GM12878 (cell line): ENCODE results near the gene CTSF. TPM values are rescaled to one million over a fixed set of nuclear protein-coding genes. Genes with fewer than 3 reads are reported as not detected.
A peak's percentile ranks its signal among the peaks of the same experiment; 100 is the strongest.

Experiments used
- ATAC-seq: fragments of 200-7000 bp; cut with Tn5 transposase; 3 replicates; pipeline ENCODE4 v1.9.1; 2020; ENCODE audit warnings: mild to moderate bottlenecking, moderate library complexity
- BruUV-seq: library from RNA; stranded (reverse); fragments of 400-500 nt; replicated peaks from 2 replicates; lab custom pipeline; 2021; lab: Mats Ljungman, UMichigan
- CTCF ChIA-PET: fragments of 300-600 bp; sonication (Branson Sonifier 250); formaldehyde crosslinking; extraction: SDS; loops from one replicate; lab custom pipeline; 2021; ENCODE audit warnings: inconsistent platforms; lab: Yijun Ruan, JAX
- POLR2A ChIA-PET: fragments of 350-600 bp; formaldehyde crosslinking; extraction: SDS; loops from one replicate; lab custom pipeline; 2021; ENCODE audit warnings: inconsistent platforms; lab: Charles Lee
- RAD21 ChIA-PET: fragments of 300-600 bp; sonication (Branson Sonifier 250); formaldehyde crosslinking; loops from one replicate; lab custom pipeline; 2023; ENCODE audit warnings: antibody characterized with exemption; ENCODE audit not compliant: unreplicated experiment; lab: Charles Lee
- SMC1A ChIA-PET: fragments of 300-600 bp; sonication (Branson Sonifier 250); formaldehyde crosslinking; loops from one replicate; lab custom pipeline; 2023; ENCODE audit not compliant: unreplicated experiment, uncharacterized antibody; lab: Charles Lee
- DNase-seq: peaks from one replicate; pipeline ENCODE4 v3.0.0-alpha.2; 2011; ENCODE audit warnings: low read depth, low spot score
- FAIRE-seq: peaks from 3 replicates; lab custom pipeline; 2011; peaks lifted over from hg19 to GRCh38; lab: Jason Lieb, UNC
- H2AFZ ChIP-seq: 2 replicates; pipeline ENCODE4 v1.6.0; 2011; ENCODE audit warnings: low read depth, low read length, control low read depth; ENCODE audit not compliant: control insufficient read depth
- H3K27ac ChIP-seq: 2 replicates; pipeline ENCODE4 v1.5.1; 2011; ENCODE audit warnings: control low read depth; ENCODE audit not compliant: control insufficient read depth, insufficient read depth
- H3K27me3 ChIP-seq, 2 experiments: replicated peaks in 1 of 2; 2 replicates each; pipeline versions ENCODE4 v1.6.0 to v1.6.1; 2011; ENCODE audit warnings: low read length in 1 of 2; ENCODE audit not compliant: control insufficient read depth in 2 of 2, insufficient read depth in 2 of 2
- H3K36me3 ChIP-seq, 2 experiments: 2 replicates each; pipeline ENCODE4 v1.5.1; 2011; ENCODE audit warnings: low read length in 1 of 2; ENCODE audit not compliant: control insufficient read depth in 2 of 2, insufficient read depth in 2 of 2
- H3K4me1 ChIP-seq: 2 replicates; pipeline ENCODE4 v1.6.1; 2011; ENCODE audit warnings: mild to moderate bottlenecking, low read length, moderate library complexity, mixed read lengths; ENCODE audit not compliant: control insufficient read depth, insufficient read depth
- H3K4me2 ChIP-seq: 2 replicates; pipeline ENCODE4 v1.6.0; 2011; ENCODE audit warnings: control low read depth; ENCODE audit not compliant: control insufficient read depth, insufficient read depth
- H3K4me3 ChIP-seq: fragments of 200-600 bp; sonication (generic); 2 replicates; pipeline ENCODE4 v1.5.1; 2016
- H3K79me2 ChIP-seq: 2 replicates; pipeline ENCODE4 v1.6.0; 2011; ENCODE audit warnings: low read length; ENCODE audit not compliant: control insufficient read depth, insufficient read depth
- H3K9ac ChIP-seq: 2 replicates; pipeline ENCODE4 v1.8.0; 2011; ENCODE audit warnings: low read length, control low read depth, mixed read lengths; ENCODE audit not compliant: control insufficient read depth, insufficient read depth
- H3K9me3 ChIP-seq: replicated peaks from 3 replicates; pipeline ENCODE4 v1.5.1; 2011; ENCODE audit warnings: mild to moderate bottlenecking, low read length; ENCODE audit not compliant: control insufficient read depth, insufficient read depth
- H4K20me1 ChIP-seq: 2 replicates; pipeline ENCODE4 v1.6.0; 2011; ENCODE audit not compliant: control insufficient read depth, insufficient read depth
- BMI1 ChIP-seq: fragments of 450-650 bp; IDR thresholded peaks from 2 replicates; pipeline ENCODE4 v1.6.1; 2016; ENCODE audit warnings: mild to moderate bottlenecking, moderate library complexity, borderline replicate concordance
- CREB1 ChIP-seq: IDR thresholded peaks from 2 replicates; pipeline ENCODE4 v1.6.1; 2012; ENCODE audit warnings: low read depth, mild to moderate bottlenecking, inconsistent platforms
- CTCF ChIP-seq, 3 experiments: IDR thresholded peaks in 2 of 3; conservative IDR thresholded peaks in 1 of 3; 2 replicates each; pipeline ENCODE4 v1.5.1; 2011; ENCODE audit warnings: low read depth in 3 of 3, low read length in 3 of 3, mild to moderate bottlenecking in 3 of 3, control low read depth in 2 of 3, moderate library complexity in 2 of 3, inconsistent platforms in 1 of 3, mixed read lengths in 1 of 3; ENCODE audit not compliant: control insufficient read depth in 2 of 3, insufficient read depth in 1 of 3; ENCODE audit errors: extremely low read depth in 1 of 3
- CUX1 ChIP-seq: IDR thresholded peaks from 2 replicates; pipeline ENCODE4 v1.6.1; 2012; ENCODE audit warnings: improper control_type of control experiment, low read depth, low read length; ENCODE audit not compliant: insufficient replicate concordance
- GATAD2B ChIP-seq: fragments of 450-650 bp; conservative IDR thresholded peaks from 2 replicates; pipeline ENCODE4 v1.6.1; 2017; ENCODE audit warnings: low read depth, mild to moderate bottlenecking, moderate library complexity
- HDGF ChIP-seq: fragments of 450-650 bp; IDR thresholded peaks from 2 replicates; pipeline ENCODE4 v1.6.1; 2016; ENCODE audit warnings: antibody characterized with exemption
- MTA2 ChIP-seq: fragments of 450-650 bp; IDR thresholded peaks from 2 replicates; pipeline ENCODE4 v1.6.1; 2016; ENCODE audit warnings: low read depth, mild to moderate bottlenecking, moderate library complexity
- NR2C1 ChIP-seq: fragments of 450-650 bp; IDR thresholded peaks from 2 replicates; pipeline ENCODE4 v1.6.1; 2017; ENCODE audit warnings: antibody characterized with exemption, mild to moderate bottlenecking, moderate library complexity
- NR2C2 ChIP-seq: IDR thresholded peaks from 2 replicates; pipeline ENCODE4 v1.6.1; 2011; ENCODE audit warnings: borderline replicate concordance, low read depth; ENCODE audit not compliant: control insufficient read depth, insufficient read length
- RUNX3 ChIP-seq: IDR thresholded peaks from 2 replicates; pipeline ENCODE4 v1.6.1; 2012; ENCODE audit warnings: low read length, inconsistent platforms
- WGBS: methylation state at CpG from one replicate; pipeline ENCODE4 v1.1.6; 2016; ENCODE audit warnings: low lambda C conversion rate; ENCODE audit not compliant: insufficient replicate concordance, insufficient coverage; ENCODE audit errors: missing lambda C conversion rate; 5-methylcytosine and 5-hydroxymethylcytosine counted together
- in situ Hi-C: fragments of 300-500 bp; cut with MboI; formaldehyde crosslinking; loops from 9 replicates; pipeline ENCODE4 v1.14.3; 2018; ENCODE audit warnings: mixed read lengths
- intact Hi-C: fragments of 100-400 bp; cut with micrococcal nuclease; formaldehyde crosslinking; loops from one replicate; pipeline ENCODE4 v1.14.2; 2022; ENCODE audit not compliant: unreplicated experiment
- polyA plus RNA-seq, 11 experiments: library from polyadenylated mRNA; depleted of rRNA in 4 of 11; unstranded in 6 of 11; stranded (reverse) in 5 of 11; fragments of >200 nt; fragmentation: Nextera tagmentation in 4 of 11; fragmentation: Illumina TruSeq in 1 of 11; extraction: Ambion mirVana in 4 of 11; extraction: Trizol in 1 of 11; gene quantifications; 1 replicate in 1 of 11; 2 replicates in 10 of 11; pipeline versions ENCODE4 v1.2.1 to v1.2.3, GENCODE V29; 2011 to 2016; ENCODE audit warnings: inconsistent platforms in 2 of 11, missing spikeins in 2 of 11, low read depth in 1 of 11
- total RNA-seq, 4 experiments: library from RNA; depleted of rRNA in 3 of 4; stranded (reverse); fragments of >200 nt in 3 of 4; fragmentation: Illumina TruSeq in 1 of 4; extraction: Trizol in 1 of 4; gene quantifications; 2 replicates each; pipeline versions ENCODE4 v1.2.1 to v1.2.3, GENCODE V29; 2013 to 2021

Gene CTSF
- total and polyA plus RNA-seq, 10 of the 15 experiments (the other 5 are each of a cell fraction or from before 2014, with no cell fraction given): 0.11 to 0.41 (median 0.26) TPM; not detected in 4

- SMC1A ChIA-PET: interaction anchor here (1.4 to 1.9 kb wide), 3 partner anchors 12 to 112 kb away, joined by 3 to 4 read pairs (median 3); partner anchors contain the start of gene ZDHHC24
- Histone ChIP-seq H2AFZ (no peak overlapping the region), H3K79me2 (no peaks in the 10 kb centered on the region), H3K4me3 (no peak overlapping the region), H3K9me3 (no peaks in the 10 kb centered on the region), H3K4me2 (no peak overlapping the region), H3K36me3 (no peaks in the 10 kb centered on the region), H3K9ac (no peak overlapping the region), H3K27me3 (peaks cover 0 to 6% of the 10 kb centered on the region in 2 experiments; a peak in 3 of 4 replicates), H3K4me1 (no peaks in the 10 kb centered on the region), H3K27ac (no peak overlapping the region), H4K20me1 (no peaks in the 10 kb centered on the region)
- RAD21 ChIA-PET: no interaction called here
- TF ChIP-seq CTCF (IDR thresholded peaks at IDR 0.05 in 2 of 3, conservative IDR thresholded peaks at IDR 0.05 in 1 of 3; ENCODE audit: control insufficient read depth in 2 of 3, extremely low read depth in 1 of 3, insufficient read depth in 1 of 3, low read depth in 3 of 3, low read length in 3 of 3): no peak
- ATAC-seq (no peak), FAIRE-seq (no peak), DNase-seq (no peak)
- in situ Hi-C loops: no loop called here
- intact Hi-C loops: no loop called here
- BruUV-seq: no TSS peak
- WGBS: 58% methylated on average over 7 of the region's 8 CpGs
- CTCF ChIA-PET: interaction anchor here (1.1 kb wide), 1 partner anchor 12 kb away, joined by 3 read pairs; no protein-coding TSS in a partner anchor
- POLR2A ChIA-PET: interaction anchor here (0.6 kb wide), 1 partner anchor 45 kb away, joined by 6 read pairs; no protein-coding TSS in a partner anchor
Observed at GRCh38 chr11:66566221-66566620, 2.2 kb downstream of the CTSF start.

GRCh38 chr11:66564984-66565383 lies 3.4 kb downstream of the CTSF start:
- CTCF ChIA-PET: no interaction called here
- BruUV-seq: no TSS peak
- intact Hi-C loops (no loop called here), in situ Hi-C loops (no loop called here)
- FAIRE-seq: no peak
- SMC1A ChIA-PET: no interaction called here
- RAD21 ChIA-PET: no interaction called here
- 6% methylated on average over 5 of the region's 5 CpGs for WGBS
- Histone ChIP-seq H3K27ac (no peak overlapping the region), H3K27me3 (peaks cover 0 to 6% of the 10 kb centered on the region in 2 experiments; a peak in 3 of 4 replicates), H4K20me1 (no peaks in the 10 kb centered on the region)
- TF ChIP-seq HDGF: no peak
- no peak for TF ChIP-seq CREB1
- no peak for TF ChIP-seq NR2C2
- TF ChIP-seq CUX1: no peak
- no peak for TF ChIP-seq RUNX3
- no peak for TF ChIP-seq MTA2
- TF ChIP-seq BMI1: no peak
- TF ChIP-seq GATAD2B: no peak
- no peak for TF ChIP-seq NR2C1
- TF ChIP-seq, all 136 proteins: peak for 0
- peak; percentile 21; the same call in 1 of the 3 replicates for ATAC-seq
- Histone ChIP-seq H2AFZ (no peak overlapping the region), H3K79me2 (no peaks in the 10 kb centered on the region), H3K4me3 (no peak overlapping the region), H3K9me3 (no peaks in the 10 kb centered on the region), H3K4me1 (no peaks in the 10 kb centered on the region), H3K4me2 (no peak overlapping the region), H3K9ac (no peak overlapping the region), H3K36me3 (no peaks in the 10 kb centered on the region)
- no peak for DNase-seq
- POLR2A ChIA-PET: no interaction called here
